HepG2 (cell line): Measurements from ENCODE around the gene RPS27A. TPM values are rescaled to one million over a fixed set of nuclear protein-coding genes. Genes with fewer than 3 reads are reported as not detected.
A peak's percentile ranks its signal among the peaks of the same experiment; 100 is the strongest.

Experiments used
- ARID2 ChIP-seq: sonication (generic); formaldehyde crosslinking; IDR thresholded peaks from 2 replicates; pipeline ENCODE4 v1.8.1; 2022; ENCODE audit warnings: mild to moderate bottlenecking, missing genetic modification reagents, borderline replicate concordance
- EHMT2 ChIP-seq: fragments of 200-600 bp; sonication (generic); IDR thresholded peaks from 2 replicates; pipeline ENCODE4 v1.7.0; 2017; ENCODE audit warnings: antibody characterized with exemption, low read depth, low read length, borderline replicate concordance
- HMG20A ChIP-seq: IDR thresholded peaks from 2 replicates; pipeline ENCODE4 v1.6.1; 2016; ENCODE audit warnings: borderline replicate concordance
- KDM1A ChIP-seq: IDR thresholded peaks from 2 replicates; pipeline ENCODE4 v1.6.1; 2016; ENCODE audit warnings: missing compliant biosample characterization
- MYNN ChIP-seq: sonication (generic); formaldehyde crosslinking; IDR thresholded peaks from 2 replicates; pipeline ENCODE4 v1.4.0; 2020; ENCODE audit warnings: mild to moderate bottlenecking, low read depth, missing genetic modification reagents
- RFXAP ChIP-seq: sonication (generic); formaldehyde crosslinking; IDR thresholded peaks from 2 replicates; pipeline ENCODE4 v1.4.0; 2020; ENCODE audit warnings: missing genetic modification reagents, borderline replicate concordance
- SNAPC2 ChIP-seq: sonication (generic); formaldehyde crosslinking; IDR thresholded peaks from 2 replicates; pipeline ENCODE4 v1.8.1; 2022; ENCODE audit warnings: mild to moderate bottlenecking, missing genetic modification reagents
- ZBTB26 ChIP-seq: IDR thresholded peaks from 2 replicates; pipeline ENCODE4 v1.6.1; 2016; ENCODE audit warnings: missing compliant biosample characterization, missing genetic modification reagents, borderline replicate concordance
- ZMYM3 ChIP-seq: sonication (generic); formaldehyde crosslinking; IDR thresholded peaks from 2 replicates; pipeline ENCODE4 v1.5.1; 2020; ENCODE audit warnings: mild to moderate bottlenecking, missing genetic modification reagents
- ZNF543 ChIP-seq: sonication (generic); formaldehyde crosslinking; IDR thresholded peaks from 2 replicates; pipeline ENCODE4 v1.4.0; 2020; ENCODE audit warnings: mild to moderate bottlenecking, missing genetic modification reagents
- ZNF724P ChIP-seq: sonication (generic); formaldehyde crosslinking; IDR thresholded peaks from 2 replicates; pipeline ENCODE4 v1.8.0; 2022; ENCODE audit warnings: missing genetic modification reagents, borderline replicate concordance
- ZNF800 ChIP-seq: sonication (generic); formaldehyde crosslinking; IDR thresholded peaks from 2 replicates; pipeline ENCODE4 v1.4.0; 2020; ENCODE audit warnings: missing genetic modification reagents
- polyA plus RNA-seq, 8 experiments: library from polyadenylated mRNA; depleted of rRNA in 3 of 8; stranded (reverse) in 7 of 8; unstranded in 1 of 8; fragments of >200 nt; fragmentation: Illumina TruSeq in 4 of 8; extraction: Trizol in 4 of 8; gene quantifications; 2 replicates each; pipeline versions ENCODE4 v1.2.1 to v1.2.3, GENCODE V29; 2011 to 2016; ENCODE audit warnings: low read depth in 4 of 8, missing spikeins in 1 of 8, mixed read lengths in 1 of 8; ENCODE audit not compliant: insufficient read depth in 1 of 8
- total RNA-seq, 5 experiments: library from RNA; depleted of rRNA; stranded (reverse); fragments of >200 nt; fragmentation: Illumina TruSeq; extraction: Trizol; gene quantifications; 2 replicates each; pipeline ENCODE4 v1.2.3, GENCODE V29; 2016; ENCODE audit warnings: low read depth in 1 of 5
- TF ChIP-seq, protein P1 (sequence below): sonication (generic); formaldehyde crosslinking; IDR thresholded peaks from 2 replicates; pipeline ENCODE4 v1.8.0; 2022; ENCODE audit warnings: mild to moderate bottlenecking, missing genetic modification reagents, borderline replicate concordance
- TF ChIP-seq, protein P2 (sequence below): sonication (generic); formaldehyde crosslinking; IDR thresholded peaks from 2 replicates; pipeline ENCODE4 v1.5.0; 2020; ENCODE audit warnings: missing genetic modification reagents, mild to moderate bottlenecking, borderline replicate concordance
- TF ChIP-seq, protein P3 (sequence below): sonication (generic); formaldehyde crosslinking; IDR thresholded peaks from 2 replicates; pipeline ENCODE4 v1.4.0; 2020; ENCODE audit warnings: mild to moderate bottlenecking, missing genetic modification reagents
- TF ChIP-seq, protein P4 (sequence below): sonication (generic); formaldehyde crosslinking; IDR thresholded peaks from 2 replicates; pipeline ENCODE4 v1.4.0; 2020; ENCODE audit warnings: missing genetic modification reagents, mild to moderate bottlenecking, borderline replicate concordance
- TF ChIP-seq, protein P5 (sequence below): sonication (generic); formaldehyde crosslinking; IDR thresholded peaks from 2 replicates; pipeline ENCODE4 v1.9.0; 2021; ENCODE audit warnings: missing genetic modification reagents, borderline replicate concordance

Gene RPS27A
- total and polyA plus RNA-seq, 2 of the 13 experiments (the other 11 are each of a cell fraction or from before 2014, with no cell fraction given), result 2,779 to 3,269 TPM

DNA sequence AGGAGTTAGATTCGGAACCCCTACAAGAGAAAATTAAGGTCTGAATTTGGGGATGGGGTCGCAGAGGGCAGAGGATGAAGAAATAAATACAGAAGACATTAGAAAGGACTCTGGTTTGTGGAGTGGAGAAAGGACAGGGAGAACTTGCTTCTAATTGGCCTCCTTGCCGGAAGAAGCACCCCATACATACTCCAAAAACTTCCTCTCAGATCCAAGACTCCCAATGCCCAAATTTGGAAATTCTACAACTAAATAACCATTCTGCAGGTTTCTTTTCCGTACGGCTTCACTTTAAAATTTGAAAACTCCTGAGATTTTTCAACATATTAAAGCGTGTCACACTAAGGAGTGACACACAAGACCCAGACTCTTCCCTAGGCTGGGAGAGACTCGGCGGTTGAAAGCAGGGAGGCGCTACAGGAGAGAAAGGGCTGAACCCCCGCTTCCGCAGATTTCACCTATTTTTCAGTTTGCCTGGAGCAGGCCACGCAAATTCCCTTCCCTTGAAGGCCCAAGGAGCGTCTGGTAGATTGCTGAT is 873 bp upstream of the RPS27A start (continued):
- TF ChIP-seq KDM1A (no peak), ZBTB26 (CRISPR knock-in tag) (peak; percentile 37; the same call in 1 of the 2 replicates), EHMT2 (no peak), ZNF724P (CRISPR knock-in tag) (no peak), ARID2 (CRISPR knock-in tag) (peak; percentile 90; the same call in 1 of the 2 replicates), ZNF800 (CRISPR knock-in tag) (no peak), SNAPC2 (CRISPR knock-in tag) (peak; percentile 70; the same call in 1 of the 2 replicates), MYNN (CRISPR knock-in tag) (no peak), ZMYM3 (no peak; the same call in 1 of the 2 replicates), RFXAP (CRISPR knock-in tag) (0 out of 2 replicates have a peak, but pooled peaks have one; percentile 36), HMG20A (CRISPR knock-in tag) (no peak), ZNF543 (CRISPR knock-in tag) (0 out of 2 replicates have a peak, but pooled peaks have one; percentile 2)
- TF ChIP-seq, protein P1, sequence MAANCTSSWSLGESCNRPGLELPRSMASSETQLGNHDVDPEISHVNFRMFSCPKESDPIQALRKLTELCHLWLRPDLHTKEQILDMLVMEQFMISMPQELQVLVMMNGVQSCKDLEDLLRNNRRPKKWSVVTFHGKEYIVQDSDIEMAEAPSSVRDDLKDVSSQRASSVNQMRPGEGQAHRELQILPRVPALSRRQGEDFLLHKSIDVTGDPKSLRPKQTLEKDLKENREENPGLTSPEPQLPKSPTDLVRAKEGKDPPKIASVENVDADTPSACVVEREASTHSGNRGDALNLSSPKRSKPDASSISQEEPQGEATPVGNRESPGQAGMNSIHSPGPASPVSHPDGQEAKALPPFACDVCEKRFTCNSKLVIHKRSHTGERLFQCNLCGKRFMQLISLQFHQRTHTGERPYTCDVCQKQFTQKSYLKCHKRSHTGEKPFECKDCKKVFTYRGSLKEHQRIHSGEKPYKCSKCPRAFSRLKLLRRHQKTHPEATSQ (CRISPR knock-in tag), result peak; percentile 89; the same call in 1 of the 2 replicates
- TF ChIP-seq, protein P2, sequence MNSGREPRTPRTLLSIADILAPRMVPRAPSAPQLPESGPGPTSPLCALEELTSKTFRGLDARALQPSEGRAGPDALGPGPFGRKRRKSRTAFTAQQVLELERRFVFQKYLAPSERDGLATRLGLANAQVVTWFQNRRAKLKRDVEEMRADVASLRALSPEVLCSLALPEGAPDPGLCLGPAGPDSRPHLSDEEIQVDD, result no peak
- TF ChIP-seq, protein P3, sequence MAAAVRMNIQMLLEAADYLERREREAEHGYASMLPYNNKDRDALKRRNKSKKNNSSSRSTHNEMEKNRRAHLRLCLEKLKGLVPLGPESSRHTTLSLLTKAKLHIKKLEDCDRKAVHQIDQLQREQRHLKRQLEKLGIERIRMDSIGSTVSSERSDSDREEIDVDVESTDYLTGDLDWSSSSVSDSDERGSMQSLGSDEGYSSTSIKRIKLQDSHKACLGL (CRISPR knock-in tag), result 0 out of 2 replicates have a peak, but pooled peaks have one; percentile 37
- TF ChIP-seq, protein P4, sequence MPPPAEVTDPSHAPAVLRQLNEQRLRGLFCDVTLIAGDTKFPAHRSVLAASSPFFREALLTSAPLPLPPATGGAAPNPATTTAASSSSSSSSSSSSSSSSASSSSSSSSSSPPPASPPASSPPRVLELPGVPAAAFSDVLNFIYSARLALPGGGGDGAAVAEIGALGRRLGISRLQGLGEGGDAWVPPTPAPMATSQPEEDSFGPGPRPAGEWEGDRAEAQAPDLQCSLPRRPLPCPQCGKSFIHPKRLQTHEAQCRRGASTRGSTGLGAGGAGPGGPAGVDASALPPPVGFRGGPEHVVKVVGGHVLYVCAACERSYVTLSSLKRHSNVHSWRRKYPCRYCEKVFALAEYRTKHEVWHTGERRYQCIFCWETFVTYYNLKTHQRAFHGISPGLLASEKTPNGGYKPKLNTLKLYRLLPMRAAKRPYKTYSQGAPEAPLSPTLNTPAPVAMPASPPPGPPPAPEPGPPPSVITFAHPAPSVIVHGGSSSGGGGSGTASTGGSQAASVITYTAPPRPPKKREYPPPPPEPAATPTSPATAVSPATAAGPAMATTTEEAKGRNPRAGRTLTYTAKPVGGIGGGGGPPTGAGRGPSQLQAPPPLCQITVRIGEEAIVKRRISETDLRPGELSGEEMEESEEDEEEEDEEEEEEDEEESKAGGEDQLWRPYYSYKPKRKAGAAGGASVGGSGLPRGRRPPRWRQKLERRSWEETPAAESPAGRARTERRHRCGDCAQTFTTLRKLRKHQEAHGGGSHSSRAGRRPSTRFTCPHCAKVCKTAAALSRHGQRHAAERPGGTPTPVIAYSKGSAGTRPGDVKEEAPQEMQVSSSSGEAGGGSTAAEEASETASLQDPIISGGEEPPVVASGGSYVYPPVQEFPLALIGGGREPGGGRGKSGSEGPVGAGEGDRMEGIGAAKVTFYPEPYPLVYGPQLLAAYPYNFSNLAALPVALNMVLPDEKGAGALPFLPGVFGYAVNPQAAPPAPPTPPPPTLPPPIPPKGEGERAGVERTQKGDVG (CRISPR knock-in tag), result no peak
- TF ChIP-seq, protein P5, sequence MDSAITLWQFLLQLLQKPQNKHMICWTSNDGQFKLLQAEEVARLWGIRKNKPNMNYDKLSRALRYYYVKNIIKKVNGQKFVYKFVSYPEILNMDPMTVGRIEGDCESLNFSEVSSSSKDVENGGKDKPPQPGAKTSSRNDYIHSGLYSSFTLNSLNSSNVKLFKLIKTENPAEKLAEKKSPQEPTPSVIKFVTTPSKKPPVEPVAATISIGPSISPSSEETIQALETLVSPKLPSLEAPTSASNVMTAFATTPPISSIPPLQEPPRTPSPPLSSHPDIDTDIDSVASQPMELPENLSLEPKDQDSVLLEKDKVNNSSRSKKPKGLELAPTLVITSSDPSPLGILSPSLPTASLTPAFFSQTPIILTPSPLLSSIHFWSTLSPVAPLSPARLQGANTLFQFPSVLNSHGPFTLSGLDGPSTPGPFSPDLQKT, result 0 out of 2 replicates have a peak, but pooled peaks have one; percentile 13
